K562 (cell line): ENCODE results near the gene KPNA1. TPM values are rescaled to one million over a fixed set of nuclear protein-coding genes. Genes with fewer than 3 reads are reported as not detected.

ENCODE experiments used
- ATAC-seq: fragments of 200-7000 bp; cut with Tn5 transposase; 3 replicates; pipeline ENCODE4 v1.9.1; 2020; ENCODE audit warnings: moderate library complexity
- BruUV-seq: library from RNA; stranded (reverse); fragments of 400-500 nt; replicated peaks from 2 replicates; lab custom pipeline; 2021; lab: Mats Ljungman, UMichigan
- CTCF ChIA-PET: fragments of 300-600 bp; formaldehyde crosslinking; extraction: SDS; loops from one replicate; lab custom pipeline; 2021; ENCODE audit warnings: low intra/inter-chr PET ratio; lab: Yijun Ruan, JAX
- POLR2A ChIA-PET: fragments of 300-600, 350-650 bp; sonication (Branson Sonifier 250); formaldehyde crosslinking; extraction: SDS; loops from one replicate; lab custom pipeline; 2021; ENCODE audit warnings: antibody characterized with exemption, inconsistent platforms; lab: Yijun Ruan, JAX
- DNase-seq, 4 experiments: peaks; one replicate each; pipeline versions ENCODE4 v3.0.0 to v3.0.0-alpha.2; 2011 to 2018; ENCODE audit warnings: low spot score in 3 of 4, mixed read lengths in 3 of 4; ENCODE audit errors: extremely low read depth in 1 of 4
- FAIRE-seq: peaks from 2 replicates; lab custom pipeline; 2011; peaks lifted over from hg19 to GRCh38; lab: Jason Lieb, UNC
- H2AFZ ChIP-seq: 2 replicates; pipeline ENCODE4 v1.6.0; 2011; ENCODE audit warnings: low read depth, low read length, control low read depth, inconsistent platforms
- H3K27ac ChIP-seq: fragments of 200-600 bp; 3 replicates; pipeline ENCODE4 v1.8.0; 2011; ENCODE audit warnings: low read depth, mild to moderate bottlenecking, control low read depth, inconsistent platforms, low read length, moderate library complexity, mixed read lengths; ENCODE audit errors: extremely low read depth
- H3K27me3 ChIP-seq, 2 experiments: fragments of 300-600 bp in 1 of 2; 2 replicates in 1 of 2; 3 replicates in 1 of 2; pipeline versions ENCODE4 v1.6.0 to v1.8.0; 2011; ENCODE audit warnings: inconsistent platforms in 2 of 2, low read length in 2 of 2, mild to moderate bottlenecking in 1 of 2, mixed read lengths in 1 of 2, moderate library complexity in 1 of 2; ENCODE audit not compliant: control insufficient read depth in 2 of 2, insufficient read depth in 2 of 2
- H3K36me3 ChIP-seq: fragments of 300-600 bp; 3 replicates; pipeline ENCODE4 v1.8.0; 2011; ENCODE audit warnings: mild to moderate bottlenecking, low read length, inconsistent platforms; ENCODE audit not compliant: control insufficient read depth, insufficient read depth
- H3K4me1 ChIP-seq, 2 experiments: fragments of 200-600 bp in 1 of 2; replicated peaks in 1 of 2; 2 replicates in 1 of 2; 3 replicates in 1 of 2; pipeline versions ENCODE4 v1.5.1 to v1.8.0; 2011; ENCODE audit warnings: inconsistent platforms in 2 of 2, low read length in 2 of 2, mild to moderate bottlenecking in 1 of 2, mixed read lengths in 1 of 2, moderate library complexity in 1 of 2; ENCODE audit not compliant: control insufficient read depth in 2 of 2, insufficient read depth in 2 of 2
- H3K4me2 ChIP-seq: 2 replicates; pipeline ENCODE4 v1.6.1; 2011; ENCODE audit warnings: low read length, control low read depth, inconsistent platforms, mixed read lengths; ENCODE audit not compliant: insufficient read depth
- H3K4me3 ChIP-seq: fragments of 200-600 bp; sonication (generic), shearing (Covaris generic); 2 replicates; pipeline ENCODE4 v1.5.1; 2016; ENCODE audit warnings: control low read depth, inconsistent platforms
- H3K79me2 ChIP-seq: fragments of 200-600 bp; 3 replicates; pipeline ENCODE4 v1.8.0; 2011; ENCODE audit warnings: low read length, inconsistent platforms; ENCODE audit not compliant: control insufficient read depth, insufficient read depth
- H3K9ac ChIP-seq, 2 experiments: 2 replicates each; pipeline versions ENCODE4 v1.6.0 to v1.6.1; 2011; ENCODE audit warnings: low read depth in 2 of 2, low read length in 2 of 2, control low read depth in 1 of 2, inconsistent platforms in 1 of 2, mild to moderate bottlenecking in 1 of 2, mixed read lengths in 1 of 2; ENCODE audit not compliant: insufficient read depth in 1 of 2
- H3K9me1 ChIP-seq: one replicate; pipeline ENCODE4 v1.6.0; 2011; ENCODE audit warnings: inconsistent platforms, mild to moderate bottlenecking, low read length, moderate library complexity; ENCODE audit not compliant: control insufficient read depth, insufficient read depth
- H3K9me3 ChIP-seq: replicated peaks from 2 replicates; pipeline ENCODE4 v1.5.1; 2011; ENCODE audit warnings: low read depth, low read length, inconsistent platforms; ENCODE audit not compliant: control insufficient read depth, insufficient read depth
- H4K20me1 ChIP-seq: replicated peaks from 2 replicates; pipeline ENCODE4 v1.6.1; 2011; ENCODE audit warnings: low read length, inconsistent platforms, mixed read lengths; ENCODE audit not compliant: control insufficient read depth, insufficient read depth
- ATF1 ChIP-seq, 2 experiments: fragments of 450-650 bp in 1 of 2; IDR thresholded peaks; 2 replicates each; pipeline ENCODE4 v1.6.1; 2016; ENCODE audit warnings: missing compliant biosample characterization in 1 of 2, missing genetic modification characterization in 1 of 2
- HNRNPK ChIP-seq: fragments of 200-400 bp; formaldehyde crosslinking; IDR thresholded peaks from one replicate; pipeline ENCODE4 v1.6.1; 2018; ENCODE audit warnings: mild to moderate bottlenecking, low read depth, low read length; ENCODE audit not compliant: poor library complexity, severe bottlenecking
- JUND ChIP-seq, 2 experiments: IDR thresholded peaks; 2 replicates in 1 of 2; 3 replicates in 1 of 2; pipeline ENCODE4 v1.6.1; 2011; ENCODE audit warnings: borderline replicate concordance in 2 of 2, low read depth in 2 of 2, low read length in 2 of 2, improper control_type of control experiment in 1 of 2, missing biosample characterization in 1 of 2, missing genetic modification characterization in 1 of 2, missing genetic modification reagents in 1 of 2
- SIX5 ChIP-seq, 2 experiments: IDR thresholded peaks; 2 replicates each; pipeline ENCODE4 v1.6.1; 2011; ENCODE audit warnings: low read length in 2 of 2, borderline replicate concordance in 1 of 2, low read depth in 1 of 2, mild to moderate bottlenecking in 1 of 2, moderate library complexity in 1 of 2; ENCODE audit not compliant: insufficient read depth in 1 of 2
- WGBS: fragments of 100-300 bp; shearing (Covaris generic); methylation state at CpG from one replicate; pipeline ENCODE4 v1.1.6; 2016; ENCODE audit warnings: low coverage, mixed read lengths; ENCODE audit not compliant: insufficient coverage; ENCODE audit errors: missing lambda C conversion rate; 5-methylcytosine and 5-hydroxymethylcytosine counted together
- in situ Hi-C: fragments of 300-500 bp; cut with MboI; formaldehyde crosslinking; loops from 4 replicates; pipeline ENCODE4 v1.15.0; 2018; ENCODE audit warnings: inconsistent platforms, mixed read lengths
- intact Hi-C: fragments of 100-400 bp; cut with micrococcal nuclease; formaldehyde crosslinking; loops from 2 replicates; pipeline ENCODE4 v1.14.2; 2022
- polyA plus RNA-seq, 8 experiments: library from polyadenylated mRNA; depleted of rRNA in 4 of 8; stranded (reverse) in 5 of 8; unstranded in 3 of 8; fragments of >200 nt; fragmentation: Nextera tagmentation in 2 of 8; fragmentation: Illumina TruSeq in 1 of 8; extraction: Ambion mirVana in 2 of 8; extraction: Trizol in 1 of 8; gene quantifications; 2 replicates each; pipeline versions ENCODE4 v1.2.1 to v1.2.3, GENCODE V29; 2011 to 2014; ENCODE audit warnings: inconsistent platforms in 1 of 8, missing spikeins in 1 of 8
- total RNA-seq, 7 experiments: library from RNA; depleted of rRNA in 6 of 7; stranded (reverse); fragments of >200 nt in 6 of 7; fragmentation: Illumina TruSeq in 2 of 7; extraction: Trizol in 2 of 7; gene quantifications; 2 replicates each; pipeline versions ENCODE4 v1.2.1 to v1.2.3, GENCODE V29; 2011 to 2021; ENCODE audit warnings: low replicate concordance in 1 of 7
- TF ChIP-seq, protein P1 (sequence below), 2 experiments: fragments of 450-650 bp in 1 of 2; sonication (generic) in 1 of 2; formaldehyde crosslinking in 1 of 2; IDR thresholded peaks in 1 of 2; conservative IDR thresholded peaks in 1 of 2; 2 replicates each; pipeline versions ENCODE4 v1.6.1 to v1.8.1; 2016 to 2023; ENCODE audit warnings: mild to moderate bottlenecking in 2 of 2, moderate library complexity in 2 of 2, inconsistent platforms in 1 of 2, missing genetic modification reagents in 1 of 2

Gene KPNA1
- total and polyA plus RNA-seq, 9 of the 15 experiments (the other 6 are each of a cell fraction or from before 2014, with no cell fraction given): 9.3 to 53.8 (median 33.5) TPM

DNA sequence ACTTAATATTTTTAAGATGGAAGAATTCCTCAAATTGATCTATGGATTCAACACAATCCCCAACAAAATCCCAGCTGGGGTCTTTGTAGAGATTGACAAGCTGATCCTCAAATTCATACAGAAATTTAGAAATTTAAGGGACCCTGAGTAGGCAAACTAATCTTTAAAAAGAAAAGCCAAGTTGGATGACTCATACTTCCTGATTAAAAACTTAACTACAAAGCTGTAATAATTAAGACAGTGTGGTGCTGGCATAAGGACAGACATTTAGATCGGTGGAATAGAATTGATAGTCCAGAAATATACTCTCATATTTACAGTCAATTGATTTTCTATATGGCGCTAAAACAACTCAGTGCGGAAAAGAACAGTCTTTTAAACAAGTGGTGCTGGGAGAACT, 119.2 kb downstream of the KPNA1 start:
- peaks cover 29% of the 10 kb centered on the region for H3K79me2 ChIP-seq
- intact Hi-C loops: no loop called here

More for the DNA sequence above, 119.2 kb downstream of the KPNA1 start:
- POLR2A ChIA-PET: no interaction called here
- peaks cover 21% of the 10 kb centered on the region; the same call in 2 of the 3 replicates for H3K36me3 ChIP-seq
- TF ChIP-seq, protein P1, sequence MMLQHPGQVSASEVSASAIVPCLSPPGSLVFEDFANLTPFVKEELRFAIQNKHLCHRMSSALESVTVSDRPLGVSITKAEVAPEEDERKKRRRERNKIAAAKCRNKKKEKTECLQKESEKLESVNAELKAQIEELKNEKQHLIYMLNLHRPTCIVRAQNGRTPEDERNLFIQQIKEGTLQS (IDR thresholded peaks at IDR 0.05): peak; percentile 54; the same call in 1 of the 2 replicates
- TF ChIP-seq, protein P1 (CRISPR knock-in tag; conservative IDR thresholded peaks at IDR 0.05): no peak
- TF ChIP-seq HNRNPK (no peak), JUND (IDR thresholded peaks at IDR 0.05; ENCODE audit: borderline replicate concordance, low read depth, low read length) (0 out of 2 replicates have a peak, but pooled peaks have one; percentile 34), JUND (tag; IDR thresholded peaks at IDR 0.05; ENCODE audit: borderline replicate concordance, low read depth, low read length) (no peak), SIX5 (IDR thresholded peaks at IDR 0.05; ENCODE audit: borderline replicate concordance in 1 of 2, insufficient read depth in 1 of 2, low read depth in 1 of 2, low read length in 2 of 2) (no peak), ATF1 (CRISPR knock-in tag; IDR thresholded peaks at IDR 0.05) (no peak), ATF1 (tag; IDR thresholded peaks at IDR 0.05) (no peak)
- in situ Hi-C loops: loop anchor here (10.0 kb wide), 1 partner anchor 289 kb away; the partner anchor contains the start of gene PARP14
- H3K4me2 ChIP-seq: no peak overlapping the region
- H2AFZ ChIP-seq: no peak overlapping the region
- CTCF ChIA-PET: no interaction called here
- 67% methylated on average over 3 of the region's 3 CpGs for WGBS
- no peaks in the 10 kb centered on the region for H3K27me3 ChIP-seq
- no peaks in the 10 kb centered on the region for H3K9me1 ChIP-seq
- FAIRE-seq (no peak), ATAC-seq (no peak), DNase-seq (no peak)
- H3K4me3 ChIP-seq: no peak overlapping the region
- H3K9me3 ChIP-seq: no peaks in the 10 kb centered on the region
- peaks cover 0 to 1% of the 10 kb centered on the region in 2 experiments; a peak in 2 of 5 replicates for H3K4me1 ChIP-seq
- H3K27ac ChIP-seq: no peak overlapping the region
- H3K9ac ChIP-seq: no peak overlapping the region
- 0 out of 2 replicates have a peak, but pooled peaks cover under 1% of the 10 kb centered on the region for H4K20me1 ChIP-seq
- no TSS peak for BruUV-seq
